ENCODE measurements around the gene LRRC74B. TPM values are rescaled to one million over a fixed set of nuclear protein-coding genes. Genes with fewer than 3 reads are reported as not detected.
"Not testable (repeated sequence)": the region's sequence is repeated elsewhere in the genome, so short reads cannot be mapped to it uniquely, and the experiment has no call there.

Gene LRRC74B
- polyA plus RNA-seq, 4 donors = 0.16 to 0.27 TPM; not detected in 2

DNA sequence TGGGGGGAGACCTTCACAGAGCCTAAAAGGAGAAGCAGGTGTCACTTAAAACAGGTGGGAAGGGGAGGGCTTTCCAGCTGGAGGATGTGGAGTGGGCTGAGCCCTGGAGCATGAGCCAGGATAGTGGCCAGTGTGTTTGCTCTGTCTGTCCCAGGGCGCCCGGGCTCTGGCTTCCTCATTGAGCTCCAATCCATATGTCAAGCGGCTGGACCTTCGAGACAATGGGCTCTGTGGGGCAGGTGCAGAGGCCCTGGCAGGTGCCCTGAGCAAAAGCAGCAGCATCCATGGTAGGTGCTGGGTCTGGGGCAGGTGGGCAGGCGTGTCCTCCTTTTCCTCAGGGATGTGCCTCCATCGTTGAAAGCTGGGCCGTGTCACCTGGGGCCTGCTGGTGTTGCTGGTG, 2.0 kb downstream of the LRRC74B start:
- peaks cover 0 to 17% (median 0%) of the 10 kb centered on the region in 3 donors for H3K27me3 ChIP-seq (ENCODE audit: control insufficient read depth in 3 of 3, insufficient read depth in 3 of 3, low read length in 3 of 3)
- no peak for DNase-seq
- FAIRE-seq = no peak
- no peaks in the 10 kb centered on the region for H3K36me3 ChIP-seq (ENCODE audit: control insufficient read depth in 3 of 3, insufficient read depth in 2 of 3, low read depth in 1 of 3, low read length in 3 of 3)
- H3K9me3 ChIP-seq (ENCODE audit: control insufficient read depth in 2 of 2, insufficient read depth in 1 of 2, low read depth in 1 of 2, low read length in 1 of 2) = no peaks in the 10 kb centered on the region
- WGBS, 3 donors = 61 to 74% (median 65%) methylated on average over 5 to 7 of the region's 7 CpGs
- peaks cover 0 to 29% (median 2%) of the 10 kb centered on the region in 3 donors for H3K4me1 ChIP-seq (ENCODE audit: control insufficient read depth in 3 of 3, insufficient read depth in 2 of 3, low read depth in 1 of 3, low read length in 2 of 3)
- no peak overlapping the region for H3K27ac ChIP-seq (ENCODE audit: low read depth in 1 of 3, low read length in 2 of 3)
- no peak overlapping the region for H3K4me3 ChIP-seq (ENCODE audit: low read depth in 1 of 3, low read length in 3 of 3)

DNA sequence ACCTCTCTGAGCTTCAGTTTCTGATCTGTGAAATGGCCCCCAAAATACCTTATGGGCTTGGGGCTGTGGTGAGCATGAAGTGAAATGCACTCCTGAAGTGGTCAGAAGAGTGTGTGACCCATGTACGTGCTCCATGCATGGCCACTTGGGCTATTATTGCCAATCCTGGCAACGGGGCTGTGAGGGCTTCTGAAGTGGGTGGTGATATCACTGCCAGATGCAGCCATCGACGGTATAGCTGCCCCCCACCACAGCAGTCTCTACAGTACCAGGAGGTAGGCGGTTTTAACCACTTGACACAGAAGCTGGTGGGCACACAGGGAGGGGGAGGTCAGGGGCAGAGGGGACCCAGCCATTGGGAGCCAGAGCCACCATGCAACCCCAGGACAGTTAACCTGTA, 2.7 kb downstream of the LRRC74B start:
- H3K36me3 ChIP-seq (ENCODE audit: control insufficient read depth in 3 of 3, insufficient read depth in 2 of 3, low read depth in 1 of 3, low read length in 3 of 3); DNase-seq; H3K4me3 ChIP-seq (ENCODE audit: low read depth in 1 of 3, low read length in 3 of 3); FAIRE-seq; H3K27ac ChIP-seq (ENCODE audit: low read depth in 1 of 3, low read length in 2 of 3); H3K9me3 ChIP-seq (ENCODE audit: control insufficient read depth in 2 of 2, insufficient read depth in 1 of 2, low read depth in 1 of 2, low read length in 1 of 2): not testable (repeated sequence)
- Histone ChIP-seq H3K4me1 (ENCODE audit: control insufficient read depth in 3 of 3, insufficient read depth in 2 of 3, low read depth in 1 of 3, low read length in 2 of 3) (peaks cover 0 to 22% (median 2%) of the 10 kb centered on the region in 3 donors), H3K27me3 (ENCODE audit: control insufficient read depth in 3 of 3, insufficient read depth in 3 of 3, low read length in 3 of 3) (peaks cover 0 to 17% (median 0%) of the 10 kb centered on the region in 3 donors)
- WGBS, 3 donors = 70 to 78% (median 76%) methylated on average over 5 of the region's 5 CpGs

DNA sequence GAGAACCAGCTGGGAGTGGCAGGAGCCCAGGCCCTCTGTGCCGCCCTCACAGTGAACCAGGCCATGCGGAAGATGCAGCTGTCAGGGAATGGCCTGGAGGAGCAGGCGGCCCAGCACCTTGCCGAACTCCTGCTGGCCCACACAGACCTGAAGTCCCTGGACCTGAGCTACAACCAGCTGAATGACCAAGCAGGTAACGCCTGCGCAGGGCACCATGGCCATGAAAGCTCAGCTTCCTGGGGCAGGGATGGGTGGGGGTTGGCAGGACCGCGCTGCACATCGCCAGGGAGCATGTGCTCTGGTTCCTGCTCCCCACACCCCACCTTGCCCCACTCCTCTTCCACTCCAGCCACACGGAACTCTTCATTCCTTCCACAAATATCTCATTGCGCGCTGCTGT, 3.2 kb downstream of the LRRC74B start:
- not testable (repeated sequence) for H3K4me3 ChIP-seq (ENCODE audit: low read depth in 1 of 3, low read length in 3 of 3); H3K27ac ChIP-seq (ENCODE audit: low read depth in 1 of 3, low read length in 2 of 3); H3K9me3 ChIP-seq (ENCODE audit: control insufficient read depth in 2 of 2, insufficient read depth in 1 of 2, low read depth in 1 of 2, low read length in 1 of 2); DNase-seq; FAIRE-seq; H3K36me3 ChIP-seq (ENCODE audit: control insufficient read depth in 3 of 3, insufficient read depth in 2 of 3, low read depth in 1 of 3, low read length in 3 of 3)
- Histone ChIP-seq H3K4me1 (ENCODE audit: control insufficient read depth in 3 of 3, insufficient read depth in 2 of 3, low read depth in 1 of 3, low read length in 2 of 3) (peaks cover 0 to 17% (median 2%) of the 10 kb centered on the region in 3 donors), H3K27me3 (ENCODE audit: control insufficient read depth in 3 of 3, insufficient read depth in 3 of 3, low read length in 3 of 3) (peaks cover 0 to 17% (median 0%) of the 10 kb centered on the region in 3 donors)
- 94 to 100% (median 94%) methylated on average over 2 to 8 of the region's 12 CpGs for WGBS, 3 donors

DNA sequence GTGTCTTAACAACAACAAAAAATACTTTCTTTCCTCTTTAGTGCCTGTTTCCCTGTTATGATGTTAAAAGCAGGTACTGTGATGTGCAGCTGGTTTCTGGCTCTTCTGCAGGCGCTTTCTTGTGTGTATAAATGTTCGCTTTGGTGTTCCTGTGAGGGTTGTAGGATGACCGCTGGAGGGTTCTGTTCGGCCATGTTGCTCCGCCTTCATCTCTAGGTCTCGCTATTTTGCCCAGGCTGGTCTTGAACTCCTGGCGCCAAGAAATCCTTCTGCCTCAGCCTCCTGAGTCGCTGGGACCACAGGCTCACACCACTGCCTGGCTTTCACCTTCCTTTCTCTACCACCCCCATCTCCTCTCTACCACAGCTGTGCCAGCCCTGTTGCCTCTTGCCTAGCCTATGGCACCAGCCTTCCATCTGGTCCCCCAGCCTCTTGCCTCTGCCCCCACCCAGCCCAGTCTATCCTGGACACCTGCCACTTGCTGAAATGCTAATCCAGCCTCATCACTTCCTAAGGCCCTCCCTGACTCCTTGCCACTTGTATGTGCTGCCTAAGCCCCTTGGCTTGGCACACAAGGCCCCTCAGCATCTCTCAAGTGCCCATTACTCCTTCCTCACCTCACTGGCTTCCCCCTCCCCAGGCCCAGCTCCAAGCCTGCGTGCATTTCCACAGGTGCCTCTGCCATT, 5.5 kb downstream of the LRRC74B start:
- Histone ChIP-seq H3K4me1 (ENCODE audit: control insufficient read depth in 3 of 3, insufficient read depth in 2 of 3, low read depth in 1 of 3, low read length in 2 of 3) (no peaks in the 10 kb centered on the region), H3K36me3 (ENCODE audit: control insufficient read depth in 3 of 3, insufficient read depth in 2 of 3, low read depth in 1 of 3, low read length in 3 of 3) (no peaks in the 10 kb centered on the region), H3K27ac (ENCODE audit: low read depth in 1 of 3, low read length in 2 of 3) (no peak overlapping the region), H3K27me3 (ENCODE audit: control insufficient read depth in 3 of 3, insufficient read depth in 3 of 3, low read length in 3 of 3) (peaks cover 0 to 3% (median 0%) of the 10 kb centered on the region in 3 donors), H3K4me3 (ENCODE audit: low read depth in 1 of 3, low read length in 3 of 3) (no peak overlapping the region), H3K9me3 (ENCODE audit: control insufficient read depth in 2 of 2, insufficient read depth in 1 of 2, low read depth in 1 of 2, low read length in 1 of 2) (no peaks in the 10 kb centered on the region)
- 77 to 91% (median 87%) methylated on average over 9 of the region's 9 CpGs for WGBS, 3 donors
- FAIRE-seq (no peak), DNase-seq (no peak)

DNA sequence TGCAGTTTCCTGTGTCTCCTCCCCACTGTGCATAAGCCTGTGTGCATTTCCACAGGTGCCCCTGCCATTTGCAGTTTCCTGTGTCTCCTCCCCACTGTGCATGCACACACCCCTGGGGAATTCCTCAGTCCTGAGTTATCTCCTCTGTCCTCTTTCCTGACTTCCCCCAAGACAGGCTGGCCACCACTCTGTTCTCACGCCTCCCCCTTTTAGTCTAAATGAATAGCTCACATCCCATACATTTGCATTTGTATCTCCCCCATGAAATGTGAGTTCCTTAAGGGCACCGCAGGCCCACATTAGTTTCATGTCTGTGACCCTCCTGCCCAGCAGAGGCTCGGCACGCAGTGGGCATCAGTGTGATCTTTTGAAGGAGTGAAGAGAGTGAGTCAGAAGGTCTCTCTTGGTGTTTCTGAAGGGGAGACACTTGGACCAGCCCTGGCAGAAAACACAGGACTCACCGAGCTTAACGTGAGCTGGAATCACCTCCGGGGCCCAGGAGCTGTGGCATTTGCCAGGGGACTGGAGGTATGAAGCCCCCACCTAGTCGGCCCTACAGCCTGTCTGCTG, 6.2 kb downstream of the LRRC74B start:
- DNase-seq (no peak), FAIRE-seq (no peak)
- WGBS, 3 donors = 67 to 80% (median 79%) methylated on average over 8 of the region's 8 CpGs
- H3K4me3 ChIP-seq (ENCODE audit: low read depth in 1 of 3, low read length in 3 of 3) = no peak overlapping the region
- no peaks in the 10 kb centered on the region for H3K9me3 ChIP-seq (ENCODE audit: control insufficient read depth in 2 of 2, insufficient read depth in 1 of 2, low read depth in 1 of 2, low read length in 1 of 2)
- H3K27ac ChIP-seq (ENCODE audit: low read depth in 1 of 3, low read length in 2 of 3) = no peak overlapping the region
- H3K4me1 ChIP-seq (ENCODE audit: control insufficient read depth in 3 of 3, insufficient read depth in 2 of 3, low read depth in 1 of 3, low read length in 2 of 3) = no peaks in the 10 kb centered on the region
- H3K36me3 ChIP-seq (ENCODE audit: control insufficient read depth in 3 of 3, insufficient read depth in 2 of 3, low read depth in 1 of 3, low read length in 3 of 3) = no peaks in the 10 kb centered on the region
- H3K27me3 ChIP-seq (ENCODE audit: control insufficient read depth in 3 of 3, insufficient read depth in 3 of 3, low read length in 3 of 3) = peaks cover 0 to 5% (median 0%) of the 10 kb centered on the region in 3 donors

DNA sequence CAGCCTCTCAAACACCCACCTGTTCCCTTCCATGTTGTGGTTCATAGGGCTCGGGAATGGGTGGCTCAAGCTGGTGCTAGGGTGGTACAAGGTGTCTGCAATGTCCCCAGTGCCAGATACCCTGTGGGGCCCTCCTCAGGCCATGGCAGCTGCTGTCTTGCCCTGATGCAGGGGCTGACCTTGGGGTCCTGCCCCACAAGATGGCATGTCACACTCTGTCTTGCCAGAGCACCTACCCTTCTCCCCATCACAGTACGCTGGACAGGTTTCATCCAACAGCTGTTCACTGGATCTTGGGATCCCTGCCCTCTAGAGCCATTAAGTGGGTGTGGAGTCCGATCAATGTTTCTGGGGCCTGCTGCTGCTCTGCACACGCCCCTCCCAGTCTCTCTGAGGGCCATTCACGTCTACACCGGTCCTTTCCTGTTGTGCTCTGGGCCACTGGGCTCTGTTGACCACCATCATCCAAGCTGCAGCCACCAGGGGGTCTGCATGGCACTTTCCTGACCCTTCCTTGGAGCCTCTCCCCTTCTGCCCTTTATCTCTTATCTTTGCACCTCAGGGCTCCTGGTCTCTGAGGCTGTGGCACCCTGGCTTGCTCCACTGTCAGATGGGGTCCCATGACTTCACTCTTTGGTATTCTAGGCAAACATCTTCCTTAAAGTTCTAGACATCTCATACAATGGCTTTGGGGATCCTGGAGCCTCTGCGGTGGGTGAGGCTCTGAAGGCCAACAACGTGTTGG, 7.1 kb downstream of the LRRC74B start:
- FAIRE-seq = no peak
- no peak overlapping the region for H3K4me3 ChIP-seq (ENCODE audit: low read depth in 1 of 3, low read length in 3 of 3)

DNA sequence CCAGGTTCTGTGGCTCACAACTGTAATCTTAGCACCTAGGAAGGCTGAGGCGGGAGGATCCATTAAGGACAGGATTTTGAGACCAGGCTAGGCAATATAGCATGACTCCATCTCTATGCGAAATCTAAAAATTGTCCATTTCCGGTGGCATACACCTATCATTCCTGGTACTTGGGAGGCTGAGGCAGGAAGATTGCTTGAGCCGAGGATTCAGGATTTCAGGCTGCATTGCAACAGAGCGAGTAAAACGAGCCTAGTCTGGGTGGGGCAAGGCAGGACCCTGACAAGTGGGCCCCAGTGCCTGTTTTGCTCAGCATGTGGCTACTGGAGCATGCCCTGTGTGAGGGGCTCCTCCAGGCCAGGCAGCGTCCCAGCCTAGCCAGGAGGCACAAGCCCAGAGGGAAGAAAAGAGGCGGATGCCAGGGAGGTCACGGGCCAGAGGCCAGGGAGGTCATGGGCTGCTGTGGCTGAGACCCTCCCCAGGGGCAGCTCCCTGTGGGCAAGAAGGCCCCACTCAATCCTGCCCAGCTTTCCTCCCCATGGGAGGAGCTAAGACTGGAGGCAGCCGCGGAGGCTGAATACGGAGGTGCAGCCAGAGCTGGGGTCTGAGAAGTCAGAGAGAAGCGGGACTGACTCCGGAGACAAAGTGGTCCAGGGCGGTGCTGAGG, 8.4 kb downstream of the LRRC74B start:
- Histone ChIP-seq H3K36me3 (ENCODE audit: control insufficient read depth in 3 of 3, insufficient read depth in 2 of 3, low read depth in 1 of 3, low read length in 3 of 3) (no peaks in the 10 kb centered on the region), H3K27me3 (ENCODE audit: control insufficient read depth in 3 of 3, insufficient read depth in 3 of 3, low read length in 3 of 3) (peaks cover 0 to 8% (median 0%) of the 10 kb centered on the region in 3 donors), H3K4me3 (ENCODE audit: low read depth in 1 of 3, low read length in 3 of 3) (no peak overlapping the region), H3K9me3 (ENCODE audit: control insufficient read depth in 2 of 2, insufficient read depth in 1 of 2, low read depth in 1 of 2, low read length in 1 of 2) (no peaks in the 10 kb centered on the region), H3K4me1 (ENCODE audit: control insufficient read depth in 3 of 3, insufficient read depth in 2 of 3, low read depth in 1 of 3, low read length in 2 of 3) (no peaks in the 10 kb centered on the region), H3K27ac (ENCODE audit: low read depth in 1 of 3, low read length in 2 of 3) (no peak overlapping the region)
- 90 to 94% (median 91%) methylated on average over 15 of the region's 15 CpGs for WGBS, 3 donors
- DNase-seq (no peak), FAIRE-seq (no peak)

More for the DNA sequence above, 7.1 kb downstream of the LRRC74B start:
- peak in 1 of 2 donors; percentile 41 for DNase-seq
- no peaks in the 10 kb centered on the region for H3K36me3 ChIP-seq (ENCODE audit: control insufficient read depth in 3 of 3, insufficient read depth in 2 of 3, low read depth in 1 of 3, low read length in 3 of 3)
- 40 to 63% (median 50%) methylated on average over 8 of the region's 8 CpGs for WGBS, 3 donors
- H3K9me3 ChIP-seq (ENCODE audit: control insufficient read depth in 2 of 2, insufficient read depth in 1 of 2, low read depth in 1 of 2, low read length in 1 of 2) = no peaks in the 10 kb centered on the region
- H3K27me3 ChIP-seq (ENCODE audit: control insufficient read depth in 3 of 3, insufficient read depth in 3 of 3, low read length in 3 of 3) = peaks cover 0 to 8% (median 0%) of the 10 kb centered on the region in 3 donors
- H3K4me1 ChIP-seq (ENCODE audit: control insufficient read depth in 3 of 3, insufficient read depth in 2 of 3, low read depth in 1 of 3, low read length in 2 of 3) = no peaks in the 10 kb centered on the region
- no peak overlapping the region for H3K27ac ChIP-seq (ENCODE audit: low read depth in 1 of 3, low read length in 2 of 3)
